ENCODE measurements around the gene ILK. TPM values are rescaled to one million over a fixed set of nuclear protein-coding genes. Genes with fewer than 3 reads are reported as not detected.

The ILK gene
- total RNA-seq, 5 donors from 2014 or later (not counting 1 experiment from before 2014, with no cell fraction given), result 49.3 to 111 (median 99.4) TPM

DNA sequence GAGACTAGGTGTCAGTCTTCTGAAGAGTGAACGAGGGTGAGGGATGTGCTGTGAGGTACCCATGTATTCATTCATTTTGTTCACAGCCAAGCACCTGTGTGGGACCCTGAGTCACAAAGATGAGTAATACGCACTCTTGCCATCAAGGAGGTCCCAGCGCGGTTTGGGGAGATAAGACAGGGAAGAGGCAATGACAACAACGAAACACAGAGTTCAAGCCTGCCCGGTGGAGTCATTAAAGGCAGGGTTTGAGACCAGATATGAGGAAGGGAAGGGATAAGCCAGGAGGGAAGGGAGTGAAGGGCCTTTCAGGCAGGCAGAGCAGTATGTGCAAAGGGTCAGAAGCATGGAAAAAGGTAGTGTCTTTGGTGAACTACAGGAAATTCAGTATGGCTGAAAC is 47.4 kb downstream of the ILK start:
- Histone ChIP-seq H3K4me1 (ENCODE audit: control insufficient read depth in 1 of 2, extremely low read depth in 1 of 2, insufficient read depth in 2 of 2, low read length in 2 of 2) (peaks cover 35 to 40% of the 10 kb centered on the region in 2 experiments), H3K36me3 (ENCODE audit: control insufficient read depth in 2 of 2, extremely low read depth in 1 of 2, insufficient read depth in 1 of 2, low read length in 1 of 2) (no peaks in the 10 kb centered on the region), H3K4me3 (ENCODE audit: control insufficient read depth in 1 of 2, extremely low read depth in 1 of 2, low read length in 1 of 2) (no peak overlapping the region), H3K27ac (ENCODE audit: low read length) (no peak overlapping the region), H3K9me3 (no peaks in the 10 kb centered on the region), H3K27me3 (replicated peaks in 1 of 2; ENCODE audit: control insufficient read depth in 2 of 2, extremely low read depth in 1 of 2, insufficient read depth in 2 of 2, low read length in 1 of 2) (peaks cover 0 to 6% of the 10 kb centered on the region in 2 experiments)
- H3K27ac Mint-ChIP-seq, result no peak overlapping the region
- CTCF ChIA-PET, result no interaction called here
- H3K4me1 Mint-ChIP-seq, result peaks cover 0 to 1% (median 1%) of the 10 kb centered on the region in 3 donors
- H3K4me3 Mint-ChIP-seq, result no peak overlapping the region
- WGBS (ENCODE audit: insufficient coverage), result 44% methylated on average over 6 of the region's 6 CpGs
- peak in 1 of 4 experiments; percentile 18 for ATAC-seq (replicated peaks in 1 of 4)
- POLR2A ChIA-PET, result no interaction called here
- no peaks in the 10 kb centered on the region for H3K9me3 Mint-ChIP-seq
- H3K27me3 Mint-ChIP-seq, result no peaks in the 10 kb centered on the region
- DNase-seq, result peak in 1 of 35 experiments; percentile 26
- no peaks in the 10 kb centered on the region for H3K36me3 Mint-ChIP-seq

DNA sequence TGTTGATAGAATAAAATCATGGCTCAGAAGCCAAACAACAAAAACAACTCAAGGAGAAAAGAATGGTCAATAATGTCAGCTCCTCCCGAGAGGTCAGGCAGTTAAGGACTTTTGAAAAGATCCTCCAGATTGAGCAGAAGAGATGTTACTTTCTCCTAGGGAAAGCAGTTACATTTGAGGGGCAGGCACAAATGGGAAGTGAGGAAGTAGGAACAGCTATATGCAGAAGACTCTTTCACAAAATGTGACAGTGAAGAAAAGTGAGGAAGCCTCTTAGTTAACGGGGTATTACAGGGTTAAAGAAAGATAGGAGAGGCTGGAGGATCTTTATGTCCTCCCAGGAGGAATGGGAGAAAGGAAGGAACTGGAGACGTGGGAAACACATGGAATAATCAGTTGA is 48.6 kb downstream of the ILK start:
- Histone ChIP-seq H3K4me3 (ENCODE audit: control insufficient read depth in 1 of 2, extremely low read depth in 1 of 2, low read length in 1 of 2) (no peak overlapping the region), H3K27ac (ENCODE audit: low read length) (no peak overlapping the region), H3K36me3 (ENCODE audit: control insufficient read depth in 2 of 2, extremely low read depth in 1 of 2, insufficient read depth in 1 of 2, low read length in 1 of 2) (no peaks in the 10 kb centered on the region), H3K4me1 (ENCODE audit: control insufficient read depth in 1 of 2, extremely low read depth in 1 of 2, insufficient read depth in 2 of 2, low read length in 2 of 2) (peaks cover 25 to 34% of the 10 kb centered on the region in 2 experiments), H3K9me3 (no peaks in the 10 kb centered on the region), H3K27me3 (replicated peaks in 1 of 2; ENCODE audit: control insufficient read depth in 2 of 2, extremely low read depth in 1 of 2, insufficient read depth in 2 of 2, low read length in 1 of 2) (peaks cover 0 to 8% of the 10 kb centered on the region in 2 experiments)
- H3K27me3 Mint-ChIP-seq, result no peaks in the 10 kb centered on the region
- DNase-seq (no peak), ATAC-seq (replicated peaks in 1 of 4) (no peak)
- peaks cover 0 to 11% (median 8%) of the 10 kb centered on the region in 3 donors for H3K4me1 Mint-ChIP-seq
- H3K27ac Mint-ChIP-seq, result no peak overlapping the region
- no peak overlapping the region for H3K4me3 Mint-ChIP-seq
- H3K36me3 Mint-ChIP-seq, result no peaks in the 10 kb centered on the region
- 50% methylated on average over 2 of the region's 3 CpGs for WGBS (ENCODE audit: insufficient coverage)
- no peaks in the 10 kb centered on the region for H3K9me3 Mint-ChIP-seq
- CTCF ChIA-PET, result no interaction called here
- POLR2A ChIA-PET, result no interaction called here

DNA sequence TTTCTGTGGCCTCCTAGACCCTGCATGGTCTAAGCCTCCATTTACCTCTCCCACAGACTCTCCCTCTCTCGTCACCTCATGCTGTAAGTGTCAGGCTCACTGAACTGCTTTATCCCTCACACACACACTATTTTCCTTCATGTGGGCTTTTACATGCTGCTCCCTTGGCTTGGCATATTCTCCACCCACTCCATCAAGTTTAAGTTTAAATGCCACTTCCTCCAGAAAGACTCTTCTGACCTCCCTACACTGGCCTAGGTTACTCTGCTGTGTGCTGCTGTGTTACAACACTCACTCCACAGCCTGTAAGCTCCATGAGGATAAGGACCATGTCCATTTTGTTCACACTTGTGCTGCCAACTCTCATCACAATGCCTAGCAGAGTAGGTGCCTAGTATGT is 49.5 kb downstream of the ILK start:
- H3K9me3 Mint-ChIP-seq, result no peaks in the 10 kb centered on the region
- peaks cover 0 to 11% (median 8%) of the 10 kb centered on the region in 3 donors for H3K4me1 Mint-ChIP-seq
- DNase-seq (no peak), ATAC-seq (replicated peaks in 1 of 4) (no peak)
- H3K4me3 Mint-ChIP-seq, result no peak overlapping the region
- Histone ChIP-seq H3K36me3 (ENCODE audit: control insufficient read depth in 2 of 2, extremely low read depth in 1 of 2, insufficient read depth in 1 of 2, low read length in 1 of 2) (no peaks in the 10 kb centered on the region), H3K27me3 (replicated peaks in 1 of 2; ENCODE audit: control insufficient read depth in 2 of 2, extremely low read depth in 1 of 2, insufficient read depth in 2 of 2, low read length in 1 of 2) (peaks cover 0 to 8% of the 10 kb centered on the region in 2 experiments), H3K9me3 (no peaks in the 10 kb centered on the region), H3K27ac (ENCODE audit: low read length) (no peak overlapping the region), H3K4me3 (ENCODE audit: control insufficient read depth in 1 of 2, extremely low read depth in 1 of 2, low read length in 1 of 2) (no peak overlapping the region), H3K4me1 (ENCODE audit: control insufficient read depth in 1 of 2, extremely low read depth in 1 of 2, insufficient read depth in 2 of 2, low read length in 2 of 2) (peaks cover 16 to 27% of the 10 kb centered on the region in 2 experiments)
- 57% methylated on average over 1 of the region's 1 CpG for WGBS (ENCODE audit: insufficient coverage)
- ChIA-PET CTCF (interaction anchor here in 1 of 2 donors (0.6 kb wide), 1 partner anchor 300 kb away, joined by 3 read pairs; no protein-coding TSS in a partner anchor), POLR2A (no interaction called here)
- H3K27ac Mint-ChIP-seq, result no peak overlapping the region
- H3K27me3 Mint-ChIP-seq, result no peaks in the 10 kb centered on the region
- H3K36me3 Mint-ChIP-seq, result no peaks in the 10 kb centered on the region

DNA sequence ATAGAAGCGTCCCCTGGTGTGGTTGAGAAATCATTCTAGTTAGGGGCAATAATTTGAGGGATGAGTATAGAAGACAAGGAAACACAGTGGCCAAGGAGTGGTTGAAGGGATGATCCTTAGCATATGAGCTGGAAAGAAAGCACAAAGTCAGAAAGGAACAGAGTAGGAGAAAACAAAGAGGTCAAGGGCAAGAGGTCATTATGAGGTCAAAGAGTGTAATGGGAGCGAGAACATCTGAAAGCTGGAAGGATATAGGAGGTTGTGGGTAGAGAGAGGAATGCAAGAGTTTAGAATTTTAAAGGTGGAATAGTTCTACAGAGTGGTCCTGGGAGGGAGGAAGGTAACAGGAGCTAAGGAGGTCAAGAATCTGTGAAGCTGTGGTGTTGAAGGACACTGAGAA is 50.1 kb downstream of the ILK start:
- whole genome bisulfite sequencing (ENCODE audit: insufficient coverage), result 89% methylated on average over 2 of the region's 2 CpGs
- no peak overlapping the region for H3K27ac ChIP-seq (ENCODE audit: low read length)
- no peak overlapping the region for H3K27ac Mint-ChIP-seq
- H3K36me3 ChIP-seq (ENCODE audit: control insufficient read depth in 2 of 2, extremely low read depth in 1 of 2, insufficient read depth in 1 of 2, low read length in 1 of 2), result no peaks in the 10 kb centered on the region
- POLR2A ChIA-PET, result no interaction called here
- CTCF ChIA-PET, result interaction anchor here in 1 of 2 donors (1.0 to 1.2 kb wide), 2 partner anchors 14 to 30 kb away, joined by 3 to 5 read pairs; partner anchors contain the start of gene MRPL17
- peaks cover 0 to 8% of the 10 kb centered on the region in 2 experiments for H3K27me3 ChIP-seq (replicated peaks in 1 of 2; ENCODE audit: control insufficient read depth in 2 of 2, extremely low read depth in 1 of 2, insufficient read depth in 2 of 2, low read length in 1 of 2)
- no peak overlapping the region for H3K4me3 Mint-ChIP-seq
- no peaks in the 10 kb centered on the region for H3K36me3 Mint-ChIP-seq
- H3K27me3 Mint-ChIP-seq, result no peaks in the 10 kb centered on the region
- no peak overlapping the region for H3K4me3 ChIP-seq (ENCODE audit: control insufficient read depth in 1 of 2, extremely low read depth in 1 of 2, low read length in 1 of 2)
- ATAC-seq (replicated peaks in 1 of 4), result no peak
- no peaks in the 10 kb centered on the region for H3K9me3 Mint-ChIP-seq
- H3K4me1 ChIP-seq (ENCODE audit: control insufficient read depth in 1 of 2, extremely low read depth in 1 of 2, insufficient read depth in 2 of 2, low read length in 2 of 2), result peaks cover 16 to 22% of the 10 kb centered on the region in 2 experiments
- H3K4me1 Mint-ChIP-seq, result peaks cover 0 to 11% (median 8%) of the 10 kb centered on the region in 3 donors
- no peak for DNase-seq
- no peaks in the 10 kb centered on the region for H3K9me3 ChIP-seq

DNA sequence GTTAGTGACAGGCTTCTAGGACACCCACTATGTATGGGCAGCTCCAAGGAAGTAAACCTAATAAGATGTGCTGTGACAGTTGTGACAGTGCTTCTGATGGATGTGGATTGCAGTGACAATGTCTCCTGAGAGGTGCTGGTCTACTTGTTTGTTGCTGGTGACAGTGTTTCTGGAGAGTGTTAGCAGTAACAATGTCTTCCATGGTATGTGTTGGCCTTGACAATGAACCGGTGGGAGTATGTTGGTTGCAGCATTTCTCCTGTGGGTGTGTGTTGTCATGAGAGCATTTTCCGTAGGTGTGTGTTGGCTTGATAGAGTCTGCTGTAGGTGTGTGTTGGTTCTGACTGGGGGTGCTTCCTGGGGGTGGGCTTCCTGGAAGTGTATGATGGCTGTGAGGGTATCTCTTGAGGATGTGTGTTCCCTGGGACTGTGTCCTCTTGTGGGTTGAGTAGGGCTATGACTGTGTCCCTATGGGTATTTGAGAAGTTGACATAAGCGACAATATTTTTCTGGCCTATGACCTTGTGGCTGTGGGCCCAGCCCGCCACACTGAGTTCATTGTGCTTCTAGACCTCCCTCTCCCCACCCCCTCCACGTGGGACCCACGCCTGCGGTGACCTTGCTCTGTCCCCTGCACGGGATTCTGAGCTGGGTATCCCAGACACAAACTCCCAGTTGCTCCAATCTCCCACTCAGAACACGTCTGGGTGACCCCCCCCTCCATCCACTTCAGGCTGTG is 50.9 kb downstream of the ILK start:
- peak in 3 of 4 experiments; percentile 11 to 19 (median 14) for ATAC-seq (replicated peaks in 1 of 4)
- Histone ChIP-seq H3K4me1 (ENCODE audit: control insufficient read depth in 1 of 2, extremely low read depth in 1 of 2, insufficient read depth in 2 of 2, low read length in 2 of 2) (peaks cover 13 to 22% of the 10 kb centered on the region in 2 experiments), H3K27ac (ENCODE audit: low read length) (peak overlapping the region; percentile 7), H3K36me3 (ENCODE audit: control insufficient read depth in 2 of 2, extremely low read depth in 1 of 2, insufficient read depth in 1 of 2, low read length in 1 of 2) (no peaks in the 10 kb centered on the region), H3K9me3 (no peaks in the 10 kb centered on the region), H3K4me3 (ENCODE audit: control insufficient read depth in 1 of 2, extremely low read depth in 1 of 2, low read length in 1 of 2) (peak overlapping the region; percentile 39 to 65), H3K27me3 (replicated peaks in 1 of 2; ENCODE audit: control insufficient read depth in 2 of 2, extremely low read depth in 1 of 2, insufficient read depth in 2 of 2, low read length in 1 of 2) (peaks cover 0 to 8% of the 10 kb centered on the region in 2 experiments)
- Mint-ChIP-seq H3K36me3 (no peaks in the 10 kb centered on the region), H3K4me1 (peaks cover 0 to 11% (median 8%) of the 10 kb centered on the region in 3 donors), H3K4me3 (no peak overlapping the region), H3K27me3 (no peaks in the 10 kb centered on the region), H3K9me3 (no peaks in the 10 kb centered on the region), H3K27ac (no peak overlapping the region)
- peak in 1 of 35 experiments; percentile 21 for DNase-seq
- POLR2A ChIA-PET, result no interaction called here
- CTCF ChIA-PET, result interaction anchor here in 1 of 2 donors (0.7 to 1.2 kb wide), 3 partner anchors 13 to 55 kb away, joined by 3 to 5 read pairs (median 3); partner anchors contain the start of gene MRPL17
- WGBS (ENCODE audit: insufficient coverage), result 65% methylated on average over 8 of the region's 9 CpGs

DNA sequence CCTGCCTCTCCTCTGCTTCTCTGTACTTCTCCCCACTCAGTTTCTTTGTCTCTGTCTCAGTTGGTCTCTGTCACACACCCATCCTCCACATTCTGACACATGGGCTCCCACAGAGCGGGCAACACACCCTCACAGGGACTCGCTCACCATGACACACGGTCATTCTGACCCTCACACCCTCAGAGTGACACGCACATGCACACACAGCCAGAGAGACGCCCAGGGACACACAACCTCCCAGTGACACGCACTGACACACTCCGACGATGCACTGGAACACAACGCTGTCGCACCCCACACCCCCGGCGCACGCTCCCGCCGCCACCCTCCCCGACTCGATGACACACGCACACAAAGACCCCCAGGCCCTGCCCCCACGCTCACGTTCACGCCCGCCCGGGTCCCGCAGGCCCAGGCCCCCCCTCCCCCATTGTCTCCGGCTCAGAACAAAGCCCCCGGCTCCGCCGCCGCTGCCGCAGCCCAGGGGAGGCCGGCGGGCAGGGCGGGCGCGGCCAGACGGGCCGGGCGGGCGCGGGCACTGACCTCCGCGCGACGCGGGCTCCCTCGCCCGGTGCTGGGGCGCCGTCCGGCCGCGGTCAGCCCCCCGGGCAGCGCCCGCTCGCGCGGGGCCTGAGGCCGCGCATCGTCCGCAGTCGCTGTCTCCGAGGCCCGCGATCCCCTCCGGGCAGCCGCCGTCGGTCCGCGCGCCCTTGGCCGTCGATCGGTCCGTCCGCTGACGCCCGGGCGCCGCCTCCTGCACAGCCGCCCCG is 51.6 kb downstream of the ILK start:
- ATAC-seq (replicated peaks in 1 of 4), result peak; percentile 49 to 62 (median 54)
- POLR2A ChIA-PET, result no interaction called here
- peaks cover 0 to 8% of the 10 kb centered on the region in 2 experiments for H3K27me3 ChIP-seq (replicated peaks in 1 of 2; ENCODE audit: control insufficient read depth in 2 of 2, extremely low read depth in 1 of 2, insufficient read depth in 2 of 2, low read length in 1 of 2)
- peak in 14 of 35 experiments; percentile 9 to 41 (median 26) for DNase-seq
- no peaks in the 10 kb centered on the region for H3K36me3 Mint-ChIP-seq
- H3K9me3 ChIP-seq, result no peaks in the 10 kb centered on the region
- peaks cover 13 to 22% of the 10 kb centered on the region in 2 experiments for H3K4me1 ChIP-seq (ENCODE audit: control insufficient read depth in 1 of 2, extremely low read depth in 1 of 2, insufficient read depth in 2 of 2, low read length in 2 of 2)
- WGBS (ENCODE audit: insufficient coverage), result 3% methylated on average over 71 of the region's 84 CpGs
- H3K27me3 Mint-ChIP-seq, result no peaks in the 10 kb centered on the region
- H3K36me3 ChIP-seq (ENCODE audit: control insufficient read depth in 2 of 2, extremely low read depth in 1 of 2, insufficient read depth in 1 of 2, low read length in 1 of 2), result no peaks in the 10 kb centered on the region
- no peak overlapping the region for H3K4me3 Mint-ChIP-seq
- H3K4me3 ChIP-seq (ENCODE audit: control insufficient read depth in 1 of 2, extremely low read depth in 1 of 2, low read length in 1 of 2), result peak overlapping the region; percentile 39 to 65
- H3K27ac Mint-ChIP-seq, result no peak overlapping the region
- CTCF ChIA-PET, result interaction anchor here in 1 of 2 donors (0.7 kb wide), 1 partner anchor 56 kb away, joined by 3 read pairs; no protein-coding TSS in a partner anchor
- H3K4me1 Mint-ChIP-seq, result peaks cover 0 to 11% (median 8%) of the 10 kb centered on the region in 3 donors
- no peaks in the 10 kb centered on the region for H3K9me3 Mint-ChIP-seq
- peak overlapping the region; percentile 7 for H3K27ac ChIP-seq (ENCODE audit: low read length)
